Activated CD4-positive, CD25-positive, alpha-beta regulatory T cell (primary cell): ENCODE data around the gene HEATR3.

Experiments used
- DNase-seq, 4 experiments: peaks; one replicate each; lab custom pipeline; 2025; lab: John Stamatoyannopoulos, UW

The HEATR3 gene

GRCh38 chr16:50152807-50153595 is 87.2 kb downstream of the HEATR3 start, which contains the start of gene TENT4B:
TSS of gene TENT4B (plus strand) at chr16:50153306. CDS start at chr16:50153622, 316 bp downstream.
- peak; percentile 65 to 80 (median 74) for DNase-seq

GRCh38 chr16:50153596-50154419 is 88.0 kb downstream of the HEATR3 start:
- DNase-seq = peak in 2 of 4 experiments; percentile 22 to 28

GRCh38 chr16:50154420-50154950 is 88.7 kb downstream of the HEATR3 start:
- DNase-seq = no peak

- no peak for DNase-seq
Observed at GRCh38 chr16:50155925-50156324, 90.2 kb downstream of the HEATR3 start.
